Mucosa of descending colon (tissue), 3 donors: ENCODE data around the gene PAK1IP1. TPM values are rescaled to one million over a fixed set of nuclear protein-coding genes. Genes with fewer than 3 reads are reported as not detected.

Experiments used
- ATAC-seq: fragments of 200-7000 bp; cut with Tn5 transposase; one replicate; pipeline ENCODE4 v1.9.1; 2020; ENCODE audit warnings: mild to moderate bottlenecking, moderate library complexity
- DNase-seq, 3 donors: peaks; one replicate each; pipeline ENCODE4 v3.0.0-alpha.2; 2020
- H3K36me3 ChIP-seq: fragments of 200-600 bp; one replicate; pipeline ENCODE4 v1.8.0; 2021; ENCODE audit warnings: low read depth, mild to moderate bottlenecking
- H3K4me1 ChIP-seq: fragments of 200-600 bp; one replicate; pipeline ENCODE4 v1.8.0; 2021; ENCODE audit warnings: low read depth, mild to moderate bottlenecking
- H3K4me3 ChIP-seq: fragments of 200-600 bp; one replicate; pipeline ENCODE4 v1.8.0; 2021; ENCODE audit warnings: mild to moderate bottlenecking
- H3K9me3 ChIP-seq: fragments of 200-600 bp; one replicate; pipeline ENCODE4 v1.8.0; 2021; ENCODE audit warnings: mild to moderate bottlenecking
- intact Hi-C, 2 donors: fragments of 100-400 bp; cut with DNase I in 1 of 2; cut with micrococcal nuclease in 1 of 2; formaldehyde crosslinking; loops; one replicate each; pipeline versions ENCODE4 v1.11.0 to v1.11.1; 2022; cut with DNase I, micrococcal nuclease
- total RNA-seq, 3 donors: library from RNA; stranded (reverse); fragmentation: NEBNext Ultra II Directional in 2 of 3; extraction: Animal tissue kit (Norgen Biotek cat#: 25700) in 2 of 3; gene quantifications; one replicate each; pipeline versions ENCODE4 v1.2.1 to v1.2.4, GENCODE V29; 2021 to 2023
- TF ChIP-seq, protein P1 (sequence below): fragments of 200-600 bp; IDR thresholded peaks from one replicate; pipeline ENCODE4 v1.8.0; 2022; ENCODE audit warnings: antibody characterized with exemption, mild to moderate bottlenecking
- donor health status: DM: no; HTN: no; CAD: no; lungs with moderate emphysema.
- donor health status: DM: no; HTN: no; CAD: no.
- donor health status: DM: no; HTN: yes; CAD: no.

The PAK1IP1 gene
- total RNA-seq, 3 donors from 2014 or later, result 5.8 to 12.5 (median 9.8) TPM

DNA sequence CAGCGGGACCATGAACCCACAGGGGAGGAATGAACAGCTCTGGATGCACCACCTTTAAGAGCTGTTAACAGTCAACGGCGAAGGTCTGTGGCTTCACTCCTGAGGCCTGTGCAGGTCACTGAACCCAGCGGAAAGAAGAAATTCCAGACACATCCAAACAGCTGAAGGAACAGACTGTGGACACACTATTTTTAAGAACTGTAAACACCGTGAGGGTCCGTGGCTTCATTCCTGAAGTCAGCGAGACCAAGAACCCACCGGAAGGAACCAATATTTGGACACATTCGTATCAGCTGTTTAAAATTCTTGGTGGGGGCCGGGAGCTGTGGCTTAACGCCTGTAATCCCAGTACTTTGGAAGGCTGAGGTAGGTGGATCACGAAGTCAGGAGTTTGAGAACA is 47.5 kb downstream of the PAK1IP1 start:
- H3K36me3 ChIP-seq, result no peaks in the 10 kb centered on the region
- no peaks in the 10 kb centered on the region for H3K9me3 ChIP-seq
- intact Hi-C loops, result no loop called here
- ATAC-seq (no peak), DNase-seq (no peak)
- H3K4me3 ChIP-seq, result no peak overlapping the region
- H3K4me1 ChIP-seq, result no peaks in the 10 kb centered on the region
- TF ChIP-seq, protein P1, sequence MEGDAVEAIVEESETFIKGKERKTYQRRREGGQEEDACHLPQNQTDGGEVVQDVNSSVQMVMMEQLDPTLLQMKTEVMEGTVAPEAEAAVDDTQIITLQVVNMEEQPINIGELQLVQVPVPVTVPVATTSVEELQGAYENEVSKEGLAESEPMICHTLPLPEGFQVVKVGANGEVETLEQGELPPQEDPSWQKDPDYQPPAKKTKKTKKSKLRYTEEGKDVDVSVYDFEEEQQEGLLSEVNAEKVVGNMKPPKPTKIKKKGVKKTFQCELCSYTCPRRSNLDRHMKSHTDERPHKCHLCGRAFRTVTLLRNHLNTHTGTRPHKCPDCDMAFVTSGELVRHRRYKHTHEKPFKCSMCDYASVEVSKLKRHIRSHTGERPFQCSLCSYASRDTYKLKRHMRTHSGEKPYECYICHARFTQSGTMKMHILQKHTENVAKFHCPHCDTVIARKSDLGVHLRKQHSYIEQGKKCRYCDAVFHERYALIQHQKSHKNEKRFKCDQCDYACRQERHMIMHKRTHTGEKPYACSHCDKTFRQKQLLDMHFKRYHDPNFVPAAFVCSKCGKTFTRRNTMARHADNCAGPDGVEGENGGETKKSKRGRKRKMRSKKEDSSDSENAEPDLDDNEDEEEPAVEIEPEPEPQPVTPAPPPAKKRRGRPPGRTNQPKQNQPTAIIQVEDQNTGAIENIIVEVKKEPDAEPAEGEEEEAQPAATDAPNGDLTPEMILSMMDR, result no peak

DNA sequence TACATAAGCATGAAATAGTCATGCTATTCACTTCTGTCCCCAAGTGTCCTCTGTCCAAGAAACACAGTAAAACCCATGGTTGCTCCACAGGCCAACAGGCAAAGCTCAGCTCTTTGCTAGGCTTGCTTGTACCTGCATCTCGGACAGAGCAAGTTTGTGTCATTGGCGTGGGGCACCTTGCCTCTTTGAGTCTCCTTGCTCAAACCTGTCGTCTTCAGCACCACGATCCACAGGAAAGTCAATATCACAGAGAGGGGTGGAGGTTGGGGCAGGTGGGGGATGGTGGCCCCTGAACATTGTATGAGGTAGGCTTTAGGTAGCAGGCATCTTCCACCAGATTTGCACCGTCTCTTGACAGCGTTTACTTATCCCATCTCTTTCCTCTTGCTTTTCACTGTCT is 48.7 kb downstream of the PAK1IP1 start:
- TF ChIP-seq, protein P1, result no peak
- ATAC-seq, result no peak
- H3K9me3 ChIP-seq, result no peaks in the 10 kb centered on the region
- intact Hi-C loops, result no loop called here
- no peaks in the 10 kb centered on the region for H3K36me3 ChIP-seq
- peaks cover 5% of the 10 kb centered on the region for H3K4me1 ChIP-seq
- H3K4me3 ChIP-seq, result no peak overlapping the region
- no peak for DNase-seq

- Histone ChIP-seq H3K4me3 (no peak overlapping the region), H3K36me3 (no peaks in the 10 kb centered on the region), H3K4me1 (peaks cover 17% of the 10 kb centered on the region), H3K9me3 (no peaks in the 10 kb centered on the region)
- TF ChIP-seq, protein P1, result no peak
- DNase-seq (no peak), ATAC-seq (no peak)
- intact Hi-C loops, result no loop called here
Measured at GRCh38 chr6:10745116-10745515, 50.3 kb downstream of the PAK1IP1 start.

GRCh38 chr6:10746915-10747250 is 52.1 kb downstream of the PAK1IP1 start:
- intact Hi-C loops, result no loop called here
- ATAC-seq (no peak), DNase-seq (no peak)
- Histone ChIP-seq H3K36me3 (no peaks in the 10 kb centered on the region), H3K4me1 (peaks cover 17% of the 10 kb centered on the region), H3K9me3 (no peaks in the 10 kb centered on the region), H3K4me3 (peak overlapping the region; percentile 52)
- TF ChIP-seq, protein P1, result no peak

DNA sequence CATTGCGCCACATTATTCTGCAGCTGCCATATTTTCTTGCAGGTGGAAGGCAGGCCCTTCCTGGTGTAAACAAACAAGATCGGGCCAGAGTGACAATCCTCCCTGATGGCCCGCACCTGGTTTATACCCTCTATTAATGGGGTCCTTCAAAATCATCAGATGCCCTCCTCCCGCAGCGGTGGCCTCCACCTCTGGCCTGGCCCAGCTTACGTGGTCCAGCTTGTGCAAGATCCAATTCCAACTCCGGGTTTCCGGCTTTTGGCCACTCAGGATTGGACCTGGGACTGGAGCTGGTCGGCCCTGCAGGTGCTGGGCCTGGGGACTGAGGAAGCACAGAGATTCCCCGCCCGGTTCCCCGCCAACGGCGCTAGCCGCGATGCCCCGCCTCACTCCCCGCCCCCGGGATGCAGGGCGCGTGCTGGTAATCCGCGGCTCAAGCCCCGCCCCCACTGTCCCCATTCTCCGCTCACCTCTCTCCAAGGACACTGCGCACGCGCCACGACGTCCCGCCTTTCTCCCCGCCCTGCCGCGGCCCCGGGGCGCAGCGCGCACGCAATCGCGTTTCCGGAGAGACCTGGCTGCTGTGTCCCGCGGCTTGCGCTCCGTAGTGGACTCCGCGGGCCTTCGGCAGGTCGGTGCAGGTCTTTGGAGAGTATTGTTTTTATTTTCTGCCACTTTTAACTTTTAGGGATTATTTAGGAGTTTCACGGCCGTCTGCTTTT is 52.6 kb downstream of the PAK1IP1 start, which contains the start of gene TMEM14B:
Gene TMEM14B, plus strand, starts transcription at position 555 of the 722 bp plus-strand sequence. CDS start 1,441 bp downstream, outside the sequence.
- Histone ChIP-seq H3K4me3 (peak within 1 kb of the TSS; percentile 52), H3K36me3 (no peaks in the 10 kb centered on the region), H3K4me1 (peaks cover 17% of the 10 kb centered on the region), H3K9me3 (no peaks in the 10 kb centered on the region)
- intact Hi-C loops, result no loop called here
- DNase-seq (peak; percentile 100), ATAC-seq (peak; percentile 100)
- TF ChIP-seq, protein P1, result no peak
